NCI-H146 (cell line): ENCODE measurements around the gene LIN54.
A peak's percentile ranks its signal among the peaks of the same experiment; 100 is the strongest.
"Not testable (repeated sequence)": the region's sequence is repeated elsewhere in the genome, so short reads cannot be mapped to it uniquely, and the experiment has no call there.

Experiments
- DNase-seq: peaks from one replicate; lab custom pipeline; 2025; lab: John Stamatoyannopoulos, UW

LIN54 gene

GRCh38 chr4:83012200-83012686, 1.6 kb upstream of the LIN54 start:
- peak; percentile 12 for DNase-seq

GRCh38 chr4:83011689-83012199, 1.1 kb upstream of the LIN54 start:
- DNase-seq, result no peak

- DNase-seq, result peak; percentile 6
Observed at GRCh38 chr4:83010111-83010521, 507 bp downstream of the LIN54 start.

GRCh38 chr4:83009529-83009928, 1.1 kb downstream of the LIN54 start:
- DNase-seq, result no peak

- not testable (repeated sequence) for DNase-seq
Observed at GRCh38 chr4:83003044-83003791, 7.4 kb downstream of the LIN54 start.

- no peak for DNase-seq
Observed at GRCh38 chr4:83002329-83002728, 8.3 kb downstream of the LIN54 start.

GRCh38 chr4:82998898-82999297, 11.7 kb downstream of the LIN54 start:
- DNase-seq, result no peak

- DNase-seq, result no peak
Observed at GRCh38 chr4:82994834-82995233, 15.8 kb downstream of the LIN54 start.

GRCh38 chr4:82989575-82990429, 20.8 kb downstream of the LIN54 start:
- no peak for DNase-seq

GRCh38 chr4:82988323-82988832, 22.2 kb downstream of the LIN54 start:
- no peak for DNase-seq

- DNase-seq, result not testable (repeated sequence)
Observed at GRCh38 chr4:82987519-82987918, 23.1 kb downstream of the LIN54 start.

GRCh38 chr4:82984459-82984858, 26.2 kb downstream of the LIN54 start:
- no peak for DNase-seq

- no peak for DNase-seq
Observed at GRCh38 chr4:82983444-82983843, 27.2 kb downstream of the LIN54 start.

- DNase-seq, result no peak
Observed at GRCh38 chr4:82981138-82981537, 29.5 kb downstream of the LIN54 start.

- DNase-seq, result no peak
Observed at GRCh38 chr4:82975792-82976191, 34.8 kb downstream of the LIN54 start.

- DNase-seq, result no peak
Observed at GRCh38 chr4:82969414-82969813, 41.2 kb downstream of the LIN54 start.

GRCh38 chr4:82968972-82969371, 41.7 kb downstream of the LIN54 start:
- DNase-seq, result no peak

- DNase-seq, result no peak
Observed at GRCh38 chr4:82965763-82966162, 44.9 kb downstream of the LIN54 start.

GRCh38 chr4:82957045-82957444, 53.6 kb downstream of the LIN54 start:
- no peak for DNase-seq

GRCh38 chr4:82954212-82954611, 56.4 kb downstream of the LIN54 start:
- DNase-seq, result no peak

GRCh38 chr4:82951196-82951595, 59.4 kb downstream of the LIN54 start:
- DNase-seq, result no peak

GRCh38 chr4:82948647-82949204, 61.9 kb downstream of the LIN54 start:
- no peak for DNase-seq
